Stromal cell of bone marrow (primary cell): ENCODE results near the gene TRIM71.
"Not testable (repeated sequence)": the region's sequence is repeated elsewhere in the genome, so short reads cannot be mapped to it uniquely, and the experiment has no call there.

Experiments
- DNase-seq: peaks from one replicate; pipeline ENCODE4 v3.0.0-alpha.2; 2012; ENCODE audit warnings: low read depth

Gene TRIM71

DNA sequence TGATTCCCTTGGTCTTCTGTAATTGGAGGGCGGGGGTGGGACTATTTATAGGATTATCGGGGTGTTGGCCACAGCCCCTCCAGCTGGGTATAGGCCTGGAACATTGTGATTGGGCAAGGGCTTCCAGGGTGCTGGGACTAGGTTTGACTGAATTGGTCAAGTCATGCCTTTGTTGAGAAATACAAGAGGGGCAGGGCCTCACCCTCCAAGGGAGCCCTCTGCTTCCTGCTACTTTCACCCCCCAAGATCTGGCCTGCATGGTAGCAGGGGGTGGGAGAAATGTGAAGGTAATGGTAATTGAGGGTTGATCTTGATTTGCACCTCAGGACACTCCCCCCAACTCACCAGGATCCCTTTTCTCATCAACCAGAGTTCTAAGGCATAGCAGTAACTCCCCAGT lies 25.2 kb downstream of the TRIM71 start:
- no peak for DNase-seq

DNA sequence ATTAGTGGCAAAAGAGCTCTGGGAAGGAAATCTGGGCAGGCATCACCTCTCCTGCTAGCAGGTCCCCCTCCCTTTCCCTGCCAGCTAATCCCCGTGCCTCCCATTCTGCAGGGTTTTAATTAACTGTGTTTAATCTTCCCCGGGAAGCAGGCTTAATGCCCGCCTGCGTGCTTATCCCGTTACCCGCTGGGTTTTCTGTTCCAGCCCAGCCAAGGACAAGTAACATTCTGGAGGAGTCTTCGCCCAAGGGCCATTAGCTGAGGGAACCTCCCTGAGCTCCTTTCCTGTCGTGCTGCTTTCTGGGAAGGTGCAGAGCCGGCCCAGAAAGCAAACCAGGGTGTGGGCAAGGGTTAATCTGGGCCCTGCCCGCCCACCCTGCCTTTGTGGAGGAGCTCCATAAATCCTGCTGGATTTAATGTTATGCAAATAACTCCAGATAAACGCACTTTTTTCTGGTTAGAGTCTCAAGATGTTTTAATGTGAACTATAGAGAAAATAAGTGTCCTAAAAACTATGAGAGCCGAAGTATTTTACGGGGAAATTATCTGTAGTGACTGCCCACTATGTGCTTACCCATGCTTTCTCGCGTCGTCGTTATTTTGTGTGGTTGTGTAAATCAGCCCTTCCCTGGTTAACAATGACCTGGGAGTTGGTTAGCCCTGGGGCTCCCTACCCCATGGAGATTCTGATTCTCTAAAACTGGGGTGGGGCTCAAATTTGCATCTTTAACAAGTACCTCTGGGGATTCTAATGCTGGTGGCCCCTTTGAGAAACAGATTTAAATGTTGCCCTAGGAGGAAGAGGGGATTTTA lies 25.9 kb downstream of the TRIM71 start:
- DNase-seq = no peak

DNA sequence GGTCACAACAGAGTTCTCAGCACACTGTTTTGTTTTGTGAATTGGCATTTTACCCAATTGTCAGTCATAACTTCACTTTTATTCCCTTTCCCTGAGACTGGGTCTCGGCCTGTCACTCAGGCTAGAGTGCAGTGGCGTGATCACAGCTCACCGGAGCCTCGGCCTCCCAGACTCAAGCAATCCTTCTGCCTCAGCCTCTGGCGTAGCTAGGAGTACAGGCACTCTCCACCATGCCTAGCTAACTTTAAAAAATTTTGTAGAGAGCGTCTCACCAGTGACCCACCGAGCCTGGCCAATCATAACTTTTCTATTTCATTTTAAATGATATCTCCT lies 26.5 kb downstream of the TRIM71 start:
- no peak for DNase-seq

DNA sequence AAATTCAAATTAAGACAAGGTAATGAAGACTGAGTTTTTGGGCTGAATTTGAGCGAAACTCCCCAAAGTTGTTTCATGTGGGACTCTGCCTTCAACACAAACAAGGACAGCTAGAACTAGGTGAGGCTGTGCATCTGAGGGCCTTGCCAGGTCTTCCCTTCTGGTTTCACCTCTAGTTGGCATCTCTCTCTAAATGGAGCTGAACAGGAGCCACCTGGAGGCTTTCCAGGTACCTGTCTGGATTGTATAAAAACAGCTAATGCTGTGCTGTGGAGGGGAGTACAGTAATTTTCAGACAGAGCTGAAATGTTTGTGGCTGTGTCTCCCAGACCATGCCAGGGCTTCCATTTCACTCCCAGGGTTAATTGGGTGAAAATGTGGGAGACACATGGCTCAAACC lies 27.1 kb downstream of the TRIM71 start:
- no peak for DNase-seq

DNA sequence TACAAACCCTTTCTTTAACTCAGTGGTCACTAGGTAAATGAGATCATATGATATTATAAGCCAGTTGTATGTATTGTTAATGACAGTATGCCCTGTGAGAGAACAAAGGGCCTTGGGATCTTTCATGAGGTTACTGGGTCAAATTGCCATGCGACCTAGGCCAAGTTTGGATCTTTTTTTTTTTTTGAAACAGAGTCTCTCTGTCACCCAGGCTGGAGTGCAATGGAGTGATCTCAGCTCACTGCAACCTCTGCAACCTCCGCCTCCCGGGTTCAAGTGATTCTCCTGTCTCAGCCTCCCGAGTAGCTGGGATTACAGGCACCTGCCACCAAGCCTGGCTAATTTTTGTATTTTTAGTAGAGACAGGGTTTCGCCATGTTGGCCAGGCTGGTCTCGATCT lies 27.7 kb downstream of the TRIM71 start:
- not testable (repeated sequence) for DNase-seq

DNA sequence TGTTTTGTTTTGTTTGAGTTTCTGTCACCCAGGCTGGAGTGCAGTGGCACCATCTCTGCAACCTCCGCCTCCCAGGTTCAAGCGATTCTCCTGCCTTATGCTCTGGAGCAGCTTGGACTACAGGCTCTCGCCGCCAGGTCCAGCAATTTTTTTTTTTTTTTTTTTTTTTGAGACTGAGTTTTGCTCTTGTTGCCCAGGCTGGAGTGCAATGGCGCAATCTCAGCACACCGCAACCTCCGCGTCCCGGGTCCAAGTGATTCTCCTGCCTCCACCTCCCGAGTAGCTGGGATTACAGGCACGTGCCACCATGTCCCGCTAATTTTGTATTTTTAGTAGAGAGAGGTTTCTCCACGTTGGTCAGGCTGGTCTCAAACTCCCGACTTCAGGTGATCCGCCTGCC lies 29.2 kb downstream of the TRIM71 start:
- not testable (repeated sequence) for DNase-seq

DNA sequence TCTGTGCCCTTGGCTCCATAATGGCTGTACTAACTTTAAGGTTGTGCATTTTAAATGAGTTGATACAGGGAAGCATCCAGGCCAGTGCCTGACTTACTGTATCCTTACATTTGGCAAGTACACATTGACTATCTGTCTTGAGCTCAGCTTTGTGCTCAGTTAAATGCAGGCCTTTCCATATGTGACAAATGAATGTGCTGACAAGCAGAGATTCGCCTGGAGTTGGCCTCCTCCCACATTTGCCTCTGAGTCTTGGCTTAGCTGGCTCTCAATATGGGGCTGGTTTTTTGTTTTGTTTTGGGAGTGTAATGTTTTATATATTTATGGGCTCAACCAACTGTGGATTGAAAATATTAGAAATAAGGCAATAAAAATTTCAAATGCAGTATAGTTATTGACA lies 29.7 kb downstream of the TRIM71 start:
- DNase-seq = no peak

DNA sequence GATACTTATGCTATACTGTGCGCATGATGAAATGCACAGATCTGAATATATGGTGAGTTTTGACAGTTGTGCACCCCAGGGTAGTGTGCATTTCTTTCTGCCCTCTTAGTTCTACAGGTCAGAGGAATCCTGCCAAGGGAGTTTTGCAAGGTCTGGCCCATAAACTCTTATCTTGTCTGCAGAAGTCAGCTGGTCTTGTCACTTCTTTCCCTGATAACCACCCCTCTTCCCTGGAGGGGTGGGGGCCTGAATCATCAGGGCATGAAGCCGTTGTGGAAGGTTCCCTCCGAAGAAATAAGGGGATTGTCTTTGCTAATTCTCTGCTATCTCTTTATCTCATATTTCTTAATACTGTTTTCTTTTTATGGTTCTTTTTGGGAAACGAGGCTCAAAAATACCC lies 30.4 kb downstream of the TRIM71 start:
- no peak for DNase-seq

DNA sequence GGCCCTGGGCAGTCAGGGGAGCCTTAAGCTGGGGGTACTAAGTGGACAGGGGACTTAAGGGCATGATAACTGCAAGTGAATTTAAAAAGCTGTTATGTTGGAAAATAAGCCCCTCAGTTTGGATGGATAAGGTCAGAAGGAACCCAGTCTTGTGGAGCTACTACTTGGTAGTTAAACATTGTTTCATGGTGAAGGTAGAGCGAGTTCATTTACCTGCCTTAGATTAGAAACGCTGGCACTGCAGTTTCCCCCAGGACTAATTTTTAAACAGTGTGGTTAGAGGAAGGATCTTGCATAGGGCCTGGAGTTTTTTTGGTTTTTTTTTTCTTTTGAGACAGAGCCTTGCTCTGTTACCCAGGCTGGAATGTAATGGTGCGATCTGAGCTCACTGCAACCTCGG lies 31.2 kb downstream of the TRIM71 start:
- DNase-seq = no peak

DNA sequence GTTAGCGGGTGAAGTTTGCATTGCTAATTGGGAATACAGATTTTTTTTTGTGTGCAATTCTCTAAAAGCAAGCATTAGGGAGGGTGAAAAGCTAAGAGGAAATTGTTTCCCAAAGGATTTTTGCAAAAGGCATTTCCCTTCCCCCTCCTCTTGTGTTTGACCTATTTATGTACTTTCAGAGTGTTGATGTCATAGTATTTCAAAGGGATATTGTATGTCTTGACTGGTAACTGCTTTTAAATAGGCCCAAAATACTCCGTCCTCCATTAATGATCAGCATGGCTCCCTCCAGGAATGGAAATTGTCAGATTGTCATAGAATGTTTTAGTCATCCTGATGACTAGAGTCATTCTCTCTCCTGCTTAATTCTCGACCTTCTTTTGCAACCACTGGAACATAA lies 32.4 kb downstream of the TRIM71 start:
- no peak for DNase-seq

DNA sequence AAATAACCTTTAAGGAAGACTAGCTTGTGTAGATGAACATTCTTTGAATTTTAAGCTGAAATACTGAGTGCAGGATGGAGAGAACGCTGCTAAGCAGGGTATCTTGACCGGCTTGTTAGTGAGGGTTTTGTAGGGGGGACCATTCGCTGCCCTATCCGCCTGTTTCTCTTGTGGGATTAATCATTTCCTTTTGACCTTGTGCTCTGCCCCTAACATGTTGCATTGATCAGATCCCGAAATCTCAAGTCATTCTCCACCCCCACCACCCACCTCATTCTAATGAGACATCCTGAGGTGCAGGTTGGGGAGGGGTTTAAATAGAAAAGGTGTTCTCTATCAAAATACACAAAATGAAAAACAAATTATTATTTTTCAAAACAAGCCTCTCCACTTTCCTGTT lies 32.8 kb downstream of the TRIM71 start:
- no peak for DNase-seq

DNA sequence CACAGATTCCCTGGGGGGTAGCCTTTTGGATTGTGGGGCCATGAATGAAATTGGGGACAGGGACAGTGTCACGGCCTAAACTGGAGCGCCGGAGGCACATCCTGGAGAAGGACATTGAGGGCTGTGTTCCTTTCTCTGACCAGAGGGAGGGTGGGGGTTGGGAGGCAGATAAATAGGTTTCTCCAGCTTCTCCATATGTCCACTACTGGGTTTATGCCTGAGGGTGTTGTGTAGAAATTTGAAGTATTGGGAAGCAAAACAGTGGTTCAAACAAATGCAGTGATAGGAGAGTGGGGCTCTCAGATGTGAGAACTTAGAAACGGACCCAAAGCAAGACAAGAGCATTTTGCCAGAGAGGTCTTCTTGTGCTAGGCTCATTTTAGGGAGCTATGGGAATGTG lies 34.3 kb downstream of the TRIM71 start:
- no peak for DNase-seq

DNA sequence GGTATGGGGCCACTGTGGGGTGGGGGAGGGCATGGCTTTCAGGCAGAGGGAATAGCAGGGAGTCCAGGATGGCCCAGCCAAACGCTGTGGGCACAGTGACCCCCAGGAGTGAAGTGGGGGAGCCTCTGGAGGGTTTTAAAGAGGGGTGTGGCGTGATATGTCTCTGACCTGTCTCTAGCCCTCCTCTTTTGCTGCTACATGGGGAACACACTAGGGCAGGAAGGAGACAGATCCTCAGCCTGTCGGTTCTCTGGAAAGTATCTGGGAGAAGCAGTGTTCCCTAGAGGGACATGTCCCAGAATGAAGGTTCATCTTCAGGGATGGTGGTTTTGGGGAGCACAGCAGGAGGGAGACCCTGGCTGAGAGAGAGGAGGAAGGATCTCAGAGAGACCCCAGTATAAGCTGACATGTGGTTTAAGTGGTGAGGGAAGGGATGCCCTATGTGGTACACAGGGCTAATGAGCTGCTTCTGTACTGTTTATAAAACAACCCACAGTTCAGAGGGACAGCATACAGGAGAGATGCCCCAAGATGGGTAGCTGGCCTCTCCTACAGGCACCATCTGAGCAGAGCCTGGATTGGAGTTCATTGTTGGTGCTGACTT lies 37.7 kb downstream of the TRIM71 start:
- no peak for DNase-seq

DNA sequence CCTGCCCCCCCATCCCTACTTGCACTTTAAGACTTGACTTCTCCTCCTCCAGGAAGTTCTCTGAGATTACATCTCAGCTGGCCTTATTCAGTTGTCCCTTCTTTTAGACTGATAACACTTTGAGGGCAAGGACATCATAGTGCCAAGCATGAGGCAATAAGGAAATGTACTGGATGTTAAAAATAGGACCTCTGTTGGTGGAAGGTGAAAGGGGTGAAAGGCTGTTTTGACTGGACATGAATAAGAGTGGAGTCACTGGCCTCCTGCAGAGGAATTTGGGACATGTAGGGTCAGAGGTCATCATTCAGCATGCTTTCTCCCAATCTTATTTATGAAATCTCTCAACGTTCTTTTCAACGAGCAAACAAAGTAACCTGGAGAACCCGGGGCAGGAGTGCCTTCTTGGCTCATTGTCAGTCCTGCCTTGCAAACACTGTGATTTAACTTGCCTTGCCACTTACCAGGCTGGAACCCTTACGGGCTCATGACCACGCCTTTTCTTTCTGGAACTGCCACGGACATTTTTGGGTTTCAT lies 38.6 kb downstream of the TRIM71 start:
- DNase-seq = no peak

DNA sequence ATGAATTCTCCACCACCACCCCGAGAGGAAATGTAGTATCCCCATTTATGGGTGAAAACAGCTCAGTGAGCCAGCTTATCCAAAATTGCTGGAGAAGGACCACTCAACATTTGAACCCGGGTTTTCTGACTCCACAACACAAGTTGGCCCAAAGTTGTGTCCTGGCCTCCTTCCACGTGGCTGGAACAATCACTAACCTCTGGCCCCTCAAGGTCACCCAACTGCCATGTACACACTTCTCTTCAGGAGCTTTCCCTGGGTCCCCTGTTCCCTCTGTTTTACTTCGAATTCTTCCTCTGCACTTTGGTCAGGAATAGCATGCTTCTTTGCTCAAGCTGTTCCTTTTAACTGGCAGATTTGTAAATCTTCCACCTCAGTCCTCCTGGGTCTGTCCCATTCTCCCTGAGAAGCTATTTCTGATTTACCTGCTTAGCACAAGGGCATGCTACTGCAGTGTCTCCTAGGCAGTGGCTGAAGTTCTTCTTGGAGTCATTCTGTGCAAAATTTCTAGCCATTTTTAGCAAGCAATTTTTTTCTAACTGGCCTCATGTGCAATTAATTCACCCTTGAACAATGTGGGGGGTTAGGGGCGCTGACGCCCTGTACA lies 39.2 kb downstream of the TRIM71 start:
- no peak for DNase-seq

DNA sequence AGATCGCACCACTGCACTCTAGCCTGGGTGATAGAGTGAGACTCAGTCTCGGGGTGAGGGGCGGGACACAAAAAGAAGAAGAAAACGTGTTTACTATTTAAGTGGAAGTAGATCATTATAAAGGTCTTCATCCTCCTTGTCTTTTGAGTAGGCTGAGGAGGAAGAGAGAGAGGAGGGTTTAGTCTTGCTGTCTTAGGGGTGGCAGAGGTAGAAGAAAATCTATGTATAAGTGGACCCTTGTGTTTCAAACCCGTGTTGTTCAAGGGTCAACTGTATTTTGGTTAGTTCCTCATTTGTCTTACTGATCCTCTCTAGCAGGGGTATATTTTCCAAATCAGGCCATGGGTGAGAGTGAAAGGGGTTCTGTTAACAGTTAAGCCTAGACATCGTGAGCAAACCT lies 40.1 kb downstream of the TRIM71 start:
- DNase-seq = no peak

DNA sequence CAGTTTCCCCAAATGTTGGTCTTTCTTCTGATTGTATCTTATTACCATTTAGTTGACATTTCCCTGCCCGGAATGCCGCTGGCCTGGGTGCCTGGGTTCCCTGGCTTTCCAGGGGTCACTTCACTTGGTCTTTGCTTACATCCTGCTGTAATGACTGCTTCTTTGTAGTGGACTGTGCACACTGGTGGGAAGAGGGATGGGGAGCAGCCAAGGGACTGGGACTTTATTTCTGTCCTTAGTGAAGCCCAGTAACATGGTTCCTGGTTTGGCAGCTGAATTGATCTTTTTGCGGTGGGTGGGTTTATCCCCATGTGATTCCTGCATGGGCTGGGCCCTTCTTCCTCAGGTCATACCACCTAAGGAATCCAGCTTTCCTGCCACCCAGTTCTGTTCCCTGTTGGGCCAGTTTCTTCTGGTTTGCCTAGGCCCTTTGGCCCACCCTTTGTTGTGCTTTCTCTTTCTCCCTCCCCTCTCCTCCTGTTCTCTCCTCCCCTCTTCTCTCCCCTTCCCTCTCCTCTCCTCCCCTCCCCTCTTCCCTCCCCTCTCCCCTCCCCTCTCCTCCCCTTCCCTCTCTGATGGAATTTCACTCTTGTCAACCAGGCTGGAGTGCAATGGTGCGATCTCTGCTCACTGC lies 41.9 kb downstream of the TRIM71 start:
- no peak for DNase-seq

DNA sequence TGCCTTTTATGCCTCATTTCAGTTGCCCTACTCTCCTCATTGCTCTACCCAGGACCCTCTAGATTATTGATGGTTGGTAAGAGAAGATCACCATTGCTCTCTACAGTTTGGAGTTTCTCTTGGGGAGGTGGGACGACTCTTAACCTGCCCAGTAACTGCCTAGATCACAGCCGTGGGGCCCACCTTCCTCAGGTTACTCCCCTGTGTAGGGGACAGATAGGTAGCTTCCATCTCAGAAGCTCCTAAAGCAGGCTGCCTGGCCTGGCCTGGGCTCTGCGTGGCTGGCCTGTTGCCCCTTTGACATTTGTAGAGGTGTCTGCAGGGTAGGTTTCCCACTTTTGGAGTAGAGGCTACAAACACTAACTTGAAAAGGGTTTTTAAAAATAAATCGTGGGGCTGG lies 42.7 kb downstream of the TRIM71 start:
- DNase-seq = no peak

DNA sequence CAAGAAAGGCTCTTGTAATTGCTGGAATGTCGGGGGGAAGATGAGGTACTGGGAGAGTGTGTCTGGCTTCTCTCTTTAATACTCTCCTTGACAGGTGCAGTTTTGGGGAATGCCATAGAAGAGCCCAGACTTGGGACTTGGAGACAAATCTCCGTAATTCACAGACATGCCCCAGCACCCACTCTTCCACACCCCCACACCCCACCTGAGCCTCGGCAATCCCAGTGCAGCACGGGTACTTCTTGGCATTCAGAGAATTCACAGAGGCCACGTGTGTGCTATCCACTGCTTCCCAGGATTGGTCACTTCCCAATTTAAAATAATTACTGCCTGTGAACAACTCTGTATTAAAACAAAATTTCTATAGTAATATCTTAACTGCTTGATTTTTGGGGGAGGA lies 43.9 kb downstream of the TRIM71 start:
- DNase-seq = no peak

DNA sequence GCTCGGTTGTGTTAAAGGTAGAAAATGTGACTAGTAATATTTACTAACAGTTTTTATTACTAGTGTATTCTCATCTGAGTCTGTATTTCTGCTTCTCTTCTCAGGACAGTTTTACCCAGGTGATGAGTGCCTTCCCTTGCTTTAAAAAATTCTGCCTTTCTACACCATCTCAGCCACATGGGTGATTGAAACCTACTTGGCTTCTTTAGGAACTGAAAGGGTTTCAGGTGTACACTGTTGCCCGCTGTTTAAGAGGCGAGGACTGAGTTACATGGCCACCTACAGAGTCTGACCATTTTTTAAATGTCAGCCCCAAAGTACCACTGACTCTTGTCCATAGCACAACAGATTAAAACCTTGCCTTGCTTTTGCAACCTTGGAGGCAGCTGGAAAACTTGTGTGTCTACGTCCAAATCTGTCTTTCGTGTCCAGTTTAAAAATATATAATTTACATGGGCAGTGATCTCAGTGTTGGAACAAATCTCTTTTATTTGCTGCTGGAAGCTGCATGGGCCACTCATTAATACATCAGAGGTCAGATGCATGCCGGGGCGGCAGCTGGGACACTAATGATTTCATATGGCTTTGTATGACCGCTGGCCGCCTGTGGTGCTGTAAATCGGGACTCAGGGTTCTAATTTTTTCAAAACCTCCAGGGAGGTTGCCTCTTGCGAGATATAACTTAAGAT lies 44.6 kb downstream of the TRIM71 start:
- no peak for DNase-seq

DNA sequence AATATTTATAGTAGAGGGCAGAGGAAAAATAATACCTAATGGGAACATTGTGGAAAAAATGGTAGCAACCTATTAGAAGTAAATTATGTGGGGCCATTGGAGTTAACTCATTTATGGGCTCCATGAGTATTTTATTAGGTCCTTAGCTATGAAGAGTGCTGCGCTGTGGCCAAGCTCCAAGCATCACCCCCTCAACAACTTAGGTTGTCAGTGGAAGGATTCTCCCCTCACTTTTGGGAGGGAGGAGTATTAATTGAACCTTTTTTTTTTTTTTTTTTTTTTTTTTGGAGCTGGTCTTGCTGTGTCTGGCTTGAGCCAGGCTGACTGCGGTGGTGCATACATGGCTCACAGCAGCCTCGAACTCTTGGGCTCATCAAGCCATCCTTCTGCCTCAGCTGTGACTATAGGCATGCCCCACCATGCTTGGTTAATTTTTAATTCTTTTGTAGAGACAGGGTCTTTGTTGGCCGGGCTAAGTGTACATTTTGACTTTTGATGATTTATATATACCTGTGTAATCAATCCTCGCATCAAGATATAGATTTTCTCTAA lies 45.2 kb downstream of the TRIM71 start:
- no peak for DNase-seq

DNA sequence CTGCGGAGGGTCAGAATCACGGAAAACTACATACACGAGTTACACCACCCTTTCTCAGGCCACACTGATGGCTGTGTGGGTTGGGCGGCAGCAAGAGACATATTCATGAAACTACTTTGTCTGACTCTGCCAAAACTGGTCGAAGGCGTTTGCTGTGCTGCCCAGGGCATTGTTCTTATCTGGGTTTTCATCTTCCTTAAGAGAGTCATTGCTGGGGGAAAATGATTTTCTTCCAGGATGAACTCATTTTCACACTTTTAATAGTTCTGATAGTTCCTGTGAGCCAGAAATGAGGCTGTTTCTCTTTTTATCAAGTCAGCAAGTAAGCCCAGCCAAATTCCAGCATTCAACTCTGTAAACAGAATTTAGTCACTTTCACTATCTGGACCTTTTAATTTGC lies 47.6 kb downstream of the TRIM71 start:
- no peak for DNase-seq
